Dedifferentiated amniotic fluid mesenchymal stem cell (primary cell): Measurements from ENCODE around the gene CNOT4.

Experiments
- DNase-seq: peaks from one replicate; pipeline ENCODE4 v3.0.0-alpha.2; 2016; ENCODE audit errors: extremely low spot score

CNOT4 gene

DNA sequence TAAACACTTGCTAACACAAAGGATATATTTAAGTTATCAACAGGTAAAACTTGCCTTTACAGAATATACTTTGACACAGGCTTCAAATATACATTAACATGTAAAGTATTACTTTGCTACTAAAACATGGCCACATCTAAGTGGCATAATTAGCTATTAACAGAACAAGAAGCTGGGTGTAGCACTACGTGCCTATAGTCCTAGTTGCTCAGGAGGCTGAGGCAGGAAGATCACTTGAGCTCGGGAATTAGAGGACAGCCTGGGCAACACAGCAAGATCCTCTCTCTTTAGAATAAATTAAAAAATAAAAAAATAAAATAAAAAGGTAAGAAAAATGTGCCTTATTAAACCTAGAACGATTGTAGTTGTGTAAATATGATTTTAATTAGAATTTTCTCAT, 106.6 kb downstream of the CNOT4 start:
- no peak for DNase-seq

DNA sequence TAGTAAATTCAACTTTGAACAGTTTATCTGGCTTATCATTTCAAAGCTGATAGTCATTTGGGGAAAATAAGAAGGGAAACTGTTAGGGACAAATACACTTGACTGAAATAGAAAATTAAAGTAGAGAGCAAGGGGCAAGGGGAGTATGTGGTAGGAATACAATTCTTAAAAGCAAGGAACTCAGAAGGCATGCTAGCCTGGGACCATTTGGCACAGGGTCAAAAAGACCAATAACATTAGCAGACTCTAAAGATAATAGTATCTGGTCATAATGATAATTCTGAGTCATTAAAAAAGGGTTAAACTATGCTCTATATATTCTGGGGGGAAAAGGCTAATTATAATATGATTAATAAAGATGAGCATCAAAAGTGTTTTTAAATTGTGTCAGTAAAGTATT, 112.2 kb downstream of the CNOT4 start:
- DNase-seq: no peak

DNA sequence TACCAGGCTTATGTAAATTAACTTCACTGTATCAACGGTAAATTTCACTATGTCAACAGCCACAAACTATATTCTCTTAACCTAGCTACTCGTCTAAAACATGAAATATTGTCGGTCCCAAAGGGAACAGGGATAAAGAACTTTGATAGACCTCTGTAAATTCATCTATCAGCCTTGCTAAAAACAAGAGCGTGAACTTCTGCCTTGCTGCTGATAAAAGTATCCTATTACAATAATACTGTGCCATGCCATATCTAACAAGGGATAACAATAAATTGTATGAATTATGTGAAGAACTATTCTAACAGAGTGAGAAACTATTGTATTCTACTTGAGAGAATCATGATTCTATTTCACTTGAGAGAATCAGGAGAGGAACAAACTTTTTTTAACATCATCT, 117.2 kb downstream of the CNOT4 start:
- DNase-seq: no peak

DNA sequence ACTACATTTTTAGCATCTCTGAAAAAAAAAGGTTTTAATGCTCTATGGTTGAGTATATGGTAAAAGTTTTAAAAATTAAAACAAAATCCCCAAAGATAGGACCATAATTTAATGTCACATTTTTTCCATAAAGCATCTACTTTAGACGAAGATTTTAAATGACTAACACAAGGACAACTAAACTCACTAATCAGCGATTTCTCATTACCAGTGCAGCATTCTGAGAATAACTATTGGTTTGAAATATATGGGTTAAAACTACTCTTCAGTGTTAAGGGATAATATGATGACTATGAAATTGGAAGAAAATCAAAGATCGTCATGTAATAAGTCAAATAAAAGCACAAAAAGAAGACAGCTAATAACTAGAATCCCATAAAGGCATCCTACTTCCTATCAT, 118.4 kb downstream of the CNOT4 start:
- DNase-seq: no peak

DNA sequence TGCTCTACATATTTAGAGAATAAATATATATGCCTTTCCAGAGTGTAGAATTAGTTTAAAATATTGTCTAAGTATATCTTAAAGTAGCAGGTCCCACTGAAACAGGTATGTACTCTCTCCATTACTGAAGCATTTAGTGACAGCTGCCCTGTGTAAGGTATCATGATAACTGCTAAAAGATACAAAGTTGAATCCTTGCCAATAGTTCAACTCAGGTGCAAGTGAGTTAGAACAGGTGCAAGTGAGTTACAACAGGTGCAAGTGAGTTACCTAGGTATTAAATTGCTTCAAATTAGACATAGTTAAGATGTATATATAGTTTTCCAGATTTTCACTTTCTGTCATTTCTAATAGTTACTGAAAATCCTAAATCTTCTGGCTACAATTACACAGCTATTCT, 119.1 kb downstream of the CNOT4 start:
- DNase-seq: no peak

DNA sequence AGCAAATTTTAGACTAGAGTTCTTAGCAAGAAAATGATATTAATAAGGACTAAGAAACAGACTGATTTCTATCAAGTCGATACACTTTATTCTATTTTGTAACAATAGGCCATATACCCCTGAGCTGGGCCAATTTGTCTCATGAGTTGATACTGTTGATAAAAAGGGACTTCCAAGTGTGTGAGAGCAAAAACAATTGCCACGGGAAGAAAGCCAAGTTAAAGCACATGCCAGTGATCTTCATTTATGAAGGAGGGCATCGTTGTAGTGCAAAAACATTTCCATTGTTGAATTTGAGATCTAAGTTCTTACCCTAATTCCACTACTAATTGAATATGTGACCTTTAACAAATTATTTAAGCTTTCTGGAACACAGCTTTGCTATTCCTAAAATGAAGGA, 119.9 kb downstream of the CNOT4 start:
- no peak for DNase-seq

DNA sequence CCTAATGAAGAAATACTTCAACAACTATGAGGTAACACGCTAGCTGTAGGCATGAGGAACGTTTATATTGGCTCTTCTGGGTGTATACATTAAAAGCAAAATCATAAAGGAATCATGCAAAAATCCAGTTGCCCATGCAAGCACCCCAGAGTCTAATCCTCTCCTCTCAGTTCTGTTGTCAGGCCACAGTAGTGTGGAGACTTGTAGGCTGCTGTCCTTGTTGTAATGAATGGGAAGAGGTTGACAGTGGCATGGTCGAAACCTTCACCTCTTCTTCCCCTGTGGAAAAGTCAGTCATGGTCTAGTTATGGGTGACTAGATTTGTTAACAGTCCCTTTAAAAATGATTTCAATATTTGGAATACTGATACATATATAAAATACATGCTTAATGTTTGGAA, 121.3 kb downstream of the CNOT4 start:
- DNase-seq: no peak

DNA sequence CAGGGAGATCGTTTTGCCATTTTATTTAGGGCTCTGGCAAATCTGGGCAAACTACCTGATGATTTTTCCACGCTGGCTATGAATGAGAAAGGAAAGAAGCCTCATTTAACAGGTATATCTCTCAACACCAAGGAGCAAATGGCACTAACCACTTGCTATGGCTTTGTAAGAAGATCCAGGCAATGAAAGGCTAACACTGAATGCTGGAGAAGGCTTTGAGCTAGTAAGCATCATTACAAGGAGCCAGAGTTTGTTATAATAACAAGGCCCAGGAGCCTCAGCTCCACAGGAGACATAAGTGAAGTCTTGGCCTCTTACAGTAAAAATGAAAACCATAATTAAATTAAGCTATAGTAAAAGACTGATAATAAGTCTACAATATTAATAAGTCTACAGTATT, 123.1 kb downstream of the CNOT4 start:
- DNase-seq: no peak

DNA sequence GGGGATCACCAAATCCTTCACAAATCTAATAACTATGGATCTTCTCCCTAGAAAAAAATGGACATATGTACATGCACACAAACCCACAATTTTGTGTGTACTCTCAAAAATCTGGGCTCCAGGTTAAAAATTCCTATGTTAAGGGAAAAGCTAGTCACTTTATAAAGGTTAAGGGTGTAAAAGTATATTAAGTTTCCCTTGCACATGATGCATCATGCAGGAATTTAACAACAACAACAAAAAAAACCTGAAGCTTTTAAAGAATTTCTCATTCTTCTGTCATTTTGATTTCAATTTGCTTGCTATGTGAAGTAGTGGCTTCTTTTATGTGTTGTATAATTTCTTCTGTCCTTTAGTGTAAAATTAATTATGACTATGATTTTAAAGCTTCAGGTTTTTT, 123.7 kb downstream of the CNOT4 start:
- DNase-seq: no peak

DNA sequence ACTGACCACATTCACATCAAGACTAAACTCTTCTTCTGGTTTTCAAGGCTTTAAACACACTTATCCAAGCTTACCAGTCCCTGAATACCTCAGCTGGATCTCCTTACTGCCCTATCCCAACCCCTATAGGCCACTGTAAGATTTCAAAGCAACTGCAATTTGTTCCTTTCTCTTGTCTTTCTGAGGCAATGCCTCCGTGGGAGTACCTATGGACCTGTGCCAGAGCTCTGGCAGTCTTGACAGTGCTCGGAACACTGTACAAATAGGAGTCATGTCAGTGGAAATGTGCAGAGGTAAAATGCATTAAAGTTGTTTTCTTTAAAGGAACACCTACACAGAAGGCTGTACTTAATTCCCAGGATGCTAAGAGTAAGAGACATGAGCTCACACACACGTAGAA, 124.7 kb downstream of the CNOT4 start:
- no peak for DNase-seq

DNA sequence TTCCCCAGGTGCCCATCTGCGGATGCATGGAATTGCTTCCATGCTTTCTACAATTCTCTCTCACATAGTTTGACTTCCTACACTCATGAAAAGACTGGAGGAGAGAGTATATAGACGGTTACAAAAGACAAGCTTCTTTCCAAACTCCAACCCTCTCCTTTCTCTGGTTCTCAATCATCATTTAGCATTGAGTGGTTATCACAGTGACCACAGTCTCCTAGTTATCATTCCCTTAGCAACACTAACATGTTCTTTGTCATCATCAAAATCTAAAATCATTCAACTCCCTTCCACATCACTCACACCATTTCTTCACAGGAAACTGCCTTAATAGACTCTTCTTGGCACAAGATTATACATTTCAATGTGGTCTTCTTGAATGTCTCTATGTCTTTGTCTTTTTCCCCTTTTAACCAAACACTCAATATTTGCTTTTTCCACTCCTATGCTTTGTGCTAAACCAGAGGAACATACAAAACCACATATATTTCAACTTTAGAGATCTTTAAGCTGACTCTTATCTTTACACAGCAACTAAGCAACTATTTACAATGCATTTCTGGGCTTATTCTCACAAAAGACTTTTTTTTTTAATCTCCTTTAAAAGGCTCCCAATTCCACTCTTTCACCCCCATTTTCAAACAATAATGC, 126.3 kb downstream of the CNOT4 start:
- no peak for DNase-seq

DNA sequence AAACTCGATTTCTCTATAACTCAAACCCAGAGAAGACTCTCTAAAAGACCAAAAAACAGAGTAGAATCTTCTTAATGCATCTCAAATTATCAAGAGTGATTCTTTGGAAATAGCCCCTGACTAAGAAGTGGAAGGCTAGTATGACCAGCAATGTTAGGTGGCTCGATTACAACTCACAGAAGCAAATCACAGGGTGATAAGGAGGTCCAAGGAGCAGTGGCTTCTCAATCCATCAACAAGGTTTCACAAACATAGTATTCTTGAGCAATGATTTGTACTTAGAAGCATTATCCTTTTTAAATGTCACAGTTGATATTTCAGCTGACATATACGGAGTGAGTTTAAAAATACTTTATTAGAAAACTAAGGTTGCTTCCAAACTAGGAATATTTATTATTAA, 127.7 kb downstream of the CNOT4 start:
- DNase-seq: no peak

DNA sequence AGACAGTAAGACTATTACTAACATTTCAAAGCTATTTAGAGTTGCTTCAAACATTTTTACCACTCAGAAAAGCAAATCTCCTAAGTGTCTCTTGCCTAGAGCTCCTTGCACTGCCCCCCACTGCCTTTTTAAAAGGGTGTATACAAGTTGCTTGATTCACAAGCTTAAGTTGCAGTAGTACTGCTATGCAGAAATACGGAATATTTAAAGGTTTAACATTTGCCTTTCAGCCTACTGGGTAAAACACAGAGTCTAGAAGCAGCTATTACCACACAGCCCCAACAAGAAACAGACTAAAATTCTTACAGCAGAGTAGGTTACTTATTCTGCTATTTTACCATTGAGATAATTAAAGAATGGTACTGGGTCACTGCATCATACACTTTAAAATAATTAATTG, 128.5 kb downstream of the CNOT4 start:
- DNase-seq: no peak

DNA sequence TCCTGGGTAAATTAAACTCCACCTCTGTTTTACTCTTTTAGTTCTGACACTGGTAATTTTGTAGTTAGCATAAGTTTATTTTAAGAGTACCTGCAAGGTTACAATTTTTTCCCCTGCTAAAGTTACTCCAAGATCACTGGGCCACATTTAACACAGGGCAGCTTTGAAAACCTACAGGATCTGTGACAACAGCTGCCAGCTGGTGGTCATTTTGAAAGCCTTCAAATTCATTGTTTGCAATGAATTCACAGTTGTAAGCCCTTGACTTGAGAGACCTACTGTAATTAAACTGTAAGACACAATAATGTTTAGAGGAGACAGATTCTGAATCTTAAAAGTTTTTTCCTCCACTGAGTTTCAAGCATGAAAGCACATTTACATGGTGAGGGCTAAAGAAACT, 129.6 kb downstream of the CNOT4 start:
- no peak for DNase-seq

DNA sequence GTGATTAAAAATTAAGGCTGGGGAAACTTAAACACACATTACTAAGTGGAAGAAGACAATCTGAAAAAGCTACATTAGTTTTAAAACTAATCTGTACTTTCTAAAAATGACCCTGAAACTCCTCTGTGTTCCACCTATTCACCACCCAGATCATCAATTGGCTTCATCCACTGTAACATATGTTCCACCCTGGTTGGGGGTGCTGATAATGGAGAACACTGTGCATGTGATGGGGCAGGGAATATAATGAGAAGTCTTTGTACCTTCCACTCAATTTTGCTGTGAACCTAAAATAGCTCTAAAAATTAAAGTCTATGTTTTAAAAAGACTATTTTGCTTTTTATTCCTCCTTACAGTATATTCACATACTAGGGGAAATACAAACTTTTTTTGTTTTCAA, 132.7 kb downstream of the CNOT4 start:
- no peak for DNase-seq

DNA sequence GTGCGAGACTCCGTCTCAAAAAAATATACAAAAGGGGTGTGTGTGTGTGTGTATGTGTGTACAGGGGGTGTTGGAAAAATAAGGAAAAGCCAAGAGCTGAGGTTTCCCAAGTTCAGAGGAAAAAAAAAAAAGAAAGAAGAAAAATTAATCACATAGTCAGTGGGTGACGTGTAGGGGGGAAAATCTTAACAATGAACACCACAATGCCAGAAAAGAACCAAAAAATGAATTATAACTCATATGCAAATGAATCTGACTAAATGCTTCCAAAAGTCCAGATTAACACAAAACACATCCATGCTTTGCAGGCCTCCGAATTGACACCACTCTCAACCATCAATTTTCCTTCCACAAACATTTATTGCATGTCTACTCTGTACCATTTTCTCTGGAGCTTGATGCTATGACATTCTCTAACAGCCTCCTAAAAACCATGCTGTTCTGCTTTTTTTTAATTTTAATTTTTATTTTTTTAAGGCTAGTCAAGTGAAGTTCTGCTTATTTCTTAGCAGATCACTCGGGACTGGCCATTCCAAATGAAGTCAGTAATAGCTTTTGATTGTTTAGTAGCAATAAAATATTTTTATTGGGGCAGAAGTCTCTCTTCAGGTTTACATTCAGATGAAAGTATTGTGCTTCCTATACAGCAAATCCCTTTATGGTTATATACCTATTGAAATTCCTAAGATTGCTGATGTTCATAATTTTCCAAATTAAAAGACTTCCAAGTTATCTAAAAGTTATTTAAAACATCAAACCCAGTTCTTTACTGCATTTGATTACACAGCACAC, 133.8 kb downstream of the CNOT4 start:
- DNase-seq: no peak

DNA sequence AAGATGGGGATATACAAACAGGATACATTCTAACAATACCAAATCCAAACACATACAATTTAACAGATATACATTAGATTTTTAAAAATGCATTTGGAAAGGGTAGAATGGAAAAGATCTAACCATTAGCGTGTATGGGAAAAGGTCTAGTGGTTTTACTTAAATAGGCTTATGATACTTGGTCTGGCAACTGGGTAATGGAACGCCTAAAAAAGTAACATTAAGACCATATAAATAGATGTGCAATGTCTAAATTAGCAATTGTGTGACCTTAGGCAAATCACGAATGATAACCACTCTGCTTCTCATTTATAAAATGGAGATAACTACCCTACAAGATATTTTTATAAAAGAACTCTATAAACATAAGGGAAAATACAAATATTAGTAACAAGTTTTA, 135.2 kb downstream of the CNOT4 start:
- no peak for DNase-seq

DNA sequence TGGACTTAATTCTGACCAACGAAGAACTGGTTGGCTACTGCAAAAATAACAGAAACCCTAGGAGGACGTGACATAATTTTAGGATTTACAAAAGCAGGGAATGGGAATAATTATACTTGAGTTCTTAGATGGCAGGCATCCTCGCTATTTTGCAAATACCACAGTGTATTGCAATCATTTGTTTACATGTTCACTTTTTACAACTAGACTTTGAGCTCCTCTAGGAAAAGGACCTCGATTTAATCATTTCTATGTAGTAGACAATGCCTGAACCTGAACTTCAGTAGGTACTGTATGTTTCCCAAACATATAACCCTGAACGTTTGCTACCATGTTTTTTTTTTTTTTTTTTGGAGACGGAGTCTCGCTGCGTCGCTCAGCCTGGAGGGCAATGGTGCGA, 137.7 kb downstream of the CNOT4 start:
- no peak for DNase-seq

DNA sequence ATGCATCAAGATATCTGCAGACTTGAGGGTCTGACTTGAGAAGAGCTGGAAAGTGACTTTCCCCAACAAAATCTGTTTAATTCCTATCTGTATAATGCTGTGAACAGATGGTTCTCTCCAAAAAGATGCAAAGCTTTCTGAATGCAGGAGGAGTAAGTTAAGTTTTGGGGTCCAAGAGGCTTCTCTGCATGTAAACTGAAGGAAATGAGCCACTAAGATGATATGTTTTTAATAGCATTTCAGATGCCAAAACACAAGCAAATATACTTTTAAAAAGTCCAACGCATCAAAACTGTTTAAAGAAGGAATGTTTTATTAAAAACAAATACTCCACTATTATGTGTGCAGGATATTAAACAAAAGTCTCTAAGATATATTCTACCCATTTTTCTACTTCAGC, 139.2 kb downstream of the CNOT4 start:
- no peak for DNase-seq

DNA sequence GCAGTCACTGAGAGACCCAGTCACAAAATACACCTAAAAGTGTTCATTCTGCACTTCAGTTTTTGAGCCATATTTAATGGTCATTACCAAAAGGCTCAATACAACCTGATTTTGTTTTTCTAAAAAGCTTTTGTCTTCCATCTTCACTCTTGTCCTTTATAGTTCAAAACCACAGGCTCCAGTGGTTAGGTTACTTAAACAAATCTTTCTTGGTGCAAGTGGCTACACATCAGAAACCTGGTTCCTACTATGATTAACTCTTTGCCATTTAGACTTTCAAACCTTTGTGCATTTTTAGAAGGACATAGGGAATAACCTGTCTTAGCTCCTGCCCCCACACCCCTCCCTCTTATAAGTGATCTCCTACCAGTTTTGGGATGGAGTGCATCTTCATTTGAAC, 140.5 kb downstream of the CNOT4 start:
- DNase-seq: no peak

DNA sequence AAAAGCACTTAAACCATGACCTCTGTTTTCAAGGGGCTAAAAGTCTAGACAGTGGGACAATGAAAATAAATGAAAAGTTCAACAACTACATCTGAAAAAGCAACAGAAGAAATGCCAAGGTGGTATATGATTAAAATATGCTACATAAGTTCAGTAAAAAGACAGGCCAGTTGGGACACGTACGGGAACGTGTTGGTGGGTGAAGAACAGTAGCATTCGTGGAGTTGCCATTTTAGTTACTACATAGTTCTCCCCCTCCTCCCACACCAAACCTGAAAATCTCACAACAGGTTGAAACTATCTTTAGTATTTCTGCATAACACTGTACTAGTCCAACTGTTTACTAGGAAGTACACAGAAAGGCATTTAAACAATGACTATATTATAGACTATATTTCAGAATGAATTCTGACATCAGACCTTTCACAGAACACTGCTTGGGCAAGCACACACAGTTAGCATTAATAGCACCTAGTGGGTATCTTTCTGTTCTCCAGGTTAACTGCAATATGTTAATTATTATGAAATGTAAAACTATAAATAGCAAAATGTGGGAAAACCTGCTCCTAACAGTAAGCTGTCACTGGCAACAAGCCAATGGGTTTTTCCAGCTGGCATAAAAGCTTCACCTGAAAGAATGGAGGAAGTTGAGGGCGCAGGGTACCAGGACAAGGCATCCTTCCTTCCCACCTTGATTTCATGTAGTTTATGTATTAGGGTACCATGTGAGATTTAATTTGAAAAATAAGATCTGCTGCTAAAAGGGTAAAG, 141.3 kb downstream of the CNOT4 start:
- DNase-seq: no peak

DNA sequence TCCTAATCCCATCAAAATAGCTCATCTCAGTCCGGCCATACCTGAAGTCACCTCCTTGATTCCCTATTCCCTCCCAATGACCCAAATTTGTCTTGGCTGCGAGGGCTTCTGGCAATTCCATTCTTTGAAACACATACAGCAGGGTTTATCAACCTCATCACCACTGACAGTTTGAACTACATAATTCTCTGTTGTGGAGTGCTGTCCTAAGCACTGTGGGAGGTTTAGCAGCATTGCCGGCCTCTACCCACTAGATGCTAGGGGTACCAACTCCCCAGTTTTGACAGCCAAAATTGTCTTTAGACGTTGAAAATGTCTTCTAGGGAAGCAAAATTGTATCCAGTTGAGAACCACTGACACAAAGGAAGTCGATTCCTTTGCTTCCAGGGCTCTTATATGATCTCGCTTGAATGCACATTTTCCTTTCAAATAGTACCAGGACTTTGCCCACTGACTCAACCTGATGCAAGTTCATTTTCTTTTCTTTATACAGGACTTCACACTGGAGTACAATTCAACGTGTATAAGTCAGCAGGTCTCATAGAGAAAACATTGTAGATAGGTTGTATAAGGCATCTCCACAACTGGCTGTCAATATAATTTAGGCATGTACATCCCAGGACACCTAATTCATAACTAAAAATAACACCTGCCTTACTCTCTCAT, 142.9 kb downstream of the CNOT4 start:
- DNase-seq: no peak

DNA sequence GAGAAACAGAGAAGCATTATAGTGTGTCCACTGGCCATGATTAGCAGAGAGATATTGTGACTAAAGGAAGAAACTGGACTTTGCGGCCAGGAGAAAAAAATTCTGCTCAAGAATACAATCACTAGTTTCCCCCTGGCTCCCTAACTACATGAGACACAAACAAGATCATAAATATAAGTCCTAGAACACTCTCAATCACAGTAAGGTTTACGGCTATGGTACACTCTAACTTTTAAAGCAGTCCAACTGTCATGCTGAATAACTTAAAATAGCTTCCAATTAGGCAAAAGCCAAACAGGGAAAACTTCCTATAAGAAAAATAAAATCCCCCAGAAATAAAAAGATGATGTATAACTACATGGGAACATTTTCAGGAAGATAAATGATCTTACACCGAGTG, 144.2 kb downstream of the CNOT4 start:
- DNase-seq: no peak
